Tibial artery (tissue), 4 donors: ENCODE results near the gene SCN3A.

Experiments used
- DNase-seq, 2 donors: peaks; one replicate each; pipeline ENCODE4 v3.0.0-alpha.2; 2019
- H3K27ac ChIP-seq, 2 donors: fragments of 200-600 bp; sonication (generic) in 1 of 2; 1 replicate in 1 of 2; 2 replicates in 1 of 2; pipeline ENCODE4 v1.5.1; 2018 to 2019; ENCODE audit warnings: mild to moderate bottlenecking in 1 of 2
- H3K27me3 ChIP-seq, 2 donors: fragments of 200-600 bp; sonication (generic) in 1 of 2; one replicate each; pipeline versions ENCODE4 v1.5.1 to v1.6.0; 2016 to 2019
- H3K36me3 ChIP-seq, 3 donors: fragments of 200-600 bp; sonication (generic) in 2 of 3; one replicate each; pipeline ENCODE4 v1.5.1; 2016 to 2019; ENCODE audit warnings: mild to moderate bottlenecking in 2 of 3
- H3K4me1 ChIP-seq, 4 donors: fragments of 200-600 bp; sonication (generic) in 2 of 4; 1 replicate in 3 of 4; 2 replicates in 1 of 4; pipeline ENCODE4 v1.5.1; 2016 to 2019
- H3K4me3 ChIP-seq, 2 donors: fragments of 200-600 bp; sonication (generic) in 1 of 2; 1 replicate in 1 of 2; 2 replicates in 1 of 2; pipeline ENCODE4 v1.5.1; 2018 to 2019; ENCODE audit warnings: mild to moderate bottlenecking in 2 of 2
- H3K9me3 ChIP-seq, 3 donors: fragments of 200-600 bp; sonication (generic) in 1 of 3; one replicate each; pipeline ENCODE4 v1.5.1; 2016 to 2019
- intact Hi-C: fragments of 100-400 bp; cut with DNase I; formaldehyde crosslinking; loops from one replicate; pipeline ENCODE4 v1.15.0; 2023; ENCODE audit warnings: low total_unique reads
- TF ChIP-seq, protein P1 (sequence below), 2 experiments: fragments of 200-600 bp in 1 of 2; fragments of 450-650 bp in 1 of 2; IDR thresholded peaks; one replicate each; pipeline ENCODE4 v1.5.1; 2017 to 2019; ENCODE audit warnings: antibody characterized with exemption in 2 of 2, mild to moderate bottlenecking in 1 of 2, moderate library complexity in 1 of 2

SCN3A gene

GRCh38 chr2:165203689-165204559 is at the start of gene SCN3A:
Gene SCN3A (minus strand): TSS chr2:165204050. CDS start chr2:165176394, 27,656 bp downstream.
- peaks cover 0 to 8% (median 0%) of the 10 kb centered on the region in 4 donors for H3K4me1 ChIP-seq
- H3K27me3 ChIP-seq, result no peaks in the 10 kb centered on the region
- no peak for DNase-seq
- TF ChIP-seq, protein P1, sequence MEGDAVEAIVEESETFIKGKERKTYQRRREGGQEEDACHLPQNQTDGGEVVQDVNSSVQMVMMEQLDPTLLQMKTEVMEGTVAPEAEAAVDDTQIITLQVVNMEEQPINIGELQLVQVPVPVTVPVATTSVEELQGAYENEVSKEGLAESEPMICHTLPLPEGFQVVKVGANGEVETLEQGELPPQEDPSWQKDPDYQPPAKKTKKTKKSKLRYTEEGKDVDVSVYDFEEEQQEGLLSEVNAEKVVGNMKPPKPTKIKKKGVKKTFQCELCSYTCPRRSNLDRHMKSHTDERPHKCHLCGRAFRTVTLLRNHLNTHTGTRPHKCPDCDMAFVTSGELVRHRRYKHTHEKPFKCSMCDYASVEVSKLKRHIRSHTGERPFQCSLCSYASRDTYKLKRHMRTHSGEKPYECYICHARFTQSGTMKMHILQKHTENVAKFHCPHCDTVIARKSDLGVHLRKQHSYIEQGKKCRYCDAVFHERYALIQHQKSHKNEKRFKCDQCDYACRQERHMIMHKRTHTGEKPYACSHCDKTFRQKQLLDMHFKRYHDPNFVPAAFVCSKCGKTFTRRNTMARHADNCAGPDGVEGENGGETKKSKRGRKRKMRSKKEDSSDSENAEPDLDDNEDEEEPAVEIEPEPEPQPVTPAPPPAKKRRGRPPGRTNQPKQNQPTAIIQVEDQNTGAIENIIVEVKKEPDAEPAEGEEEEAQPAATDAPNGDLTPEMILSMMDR (IDR thresholded peaks at IDR 0.05), result peak; percentile 38 to 58
- no peaks in the 10 kb centered on the region for H3K9me3 ChIP-seq
- no peak within 1 kb of the TSS for H3K27ac ChIP-seq
- peak within 1 kb of the TSS; percentile 9 to 20 for H3K4me3 ChIP-seq
- intact Hi-C loops, result no loop called here
- no peaks in the 10 kb centered on the region for H3K36me3 ChIP-seq

DNA sequence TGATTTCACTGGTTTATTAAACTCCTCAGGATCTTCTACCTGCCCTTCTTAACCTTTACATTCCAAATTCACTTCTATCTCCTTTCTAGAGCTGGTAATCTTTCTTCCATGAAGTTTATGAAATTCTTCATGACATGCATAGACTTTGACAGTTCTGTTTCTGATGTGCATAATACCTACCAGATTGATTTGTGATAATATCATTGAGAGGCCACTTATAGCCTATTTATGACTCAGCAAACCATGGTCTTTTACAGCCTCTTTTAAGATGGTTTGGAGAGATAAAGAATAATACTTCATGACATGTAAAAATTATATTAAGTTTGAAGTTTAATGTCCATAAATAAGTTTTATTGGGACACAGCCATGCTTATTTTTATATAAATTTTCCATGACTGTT is 49.3 kb upstream of the SCN3A start:
- intact Hi-C loops, result no loop called here
- Histone ChIP-seq H3K4me3 (no peak overlapping the region), H3K9me3 (no peaks in the 10 kb centered on the region), H3K4me1 (no peaks in the 10 kb centered on the region), H3K27me3 (no peaks in the 10 kb centered on the region), H3K36me3 (no peaks in the 10 kb centered on the region), H3K27ac (no peak overlapping the region)
- TF ChIP-seq, protein P1 (IDR thresholded peaks at IDR 0.05), result no peak
- no peak for DNase-seq

DNA sequence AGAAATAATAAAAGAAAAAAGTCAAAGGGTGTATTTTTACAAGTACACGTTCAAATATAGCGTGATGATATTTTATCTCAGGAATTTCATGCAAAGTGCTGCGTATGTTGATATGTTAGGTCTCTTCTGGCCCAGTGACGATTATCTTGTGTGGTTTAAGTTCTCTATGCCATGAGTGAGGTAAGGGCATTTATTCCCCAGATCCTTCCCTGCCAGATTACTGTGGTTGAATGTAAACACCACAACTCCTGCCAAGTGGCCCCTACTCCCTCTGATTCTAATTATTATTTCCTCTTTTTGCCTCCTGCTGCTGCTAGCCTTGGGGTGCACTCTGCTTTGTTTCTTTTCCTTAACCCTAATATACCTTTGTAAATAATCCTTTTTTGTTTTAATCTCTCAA is 47.5 kb upstream of the SCN3A start:
- Histone ChIP-seq H3K27me3 (no peaks in the 10 kb centered on the region), H3K9me3 (no peaks in the 10 kb centered on the region), H3K4me3 (no peak overlapping the region), H3K36me3 (no peaks in the 10 kb centered on the region), H3K4me1 (no peaks in the 10 kb centered on the region), H3K27ac (no peak overlapping the region)
- DNase-seq, result no peak
- intact Hi-C loops, result no loop called here
- TF ChIP-seq, protein P1 (IDR thresholded peaks at IDR 0.05), result no peak

GRCh38 chr2:165248238-165248637 is 44.4 kb upstream of the SCN3A start:
- no peaks in the 10 kb centered on the region for H3K4me1 ChIP-seq
- no peaks in the 10 kb centered on the region for H3K27me3 ChIP-seq
- no peaks in the 10 kb centered on the region for H3K9me3 ChIP-seq
- no peaks in the 10 kb centered on the region for H3K36me3 ChIP-seq
- H3K4me3 ChIP-seq, result no peak overlapping the region
- no peak for DNase-seq
- TF ChIP-seq, protein P1 (IDR thresholded peaks at IDR 0.05), result no peak
- intact Hi-C loops, result no loop called here
- no peak overlapping the region for H3K27ac ChIP-seq

GRCh38 chr2:165245081-165245793 is 41.4 kb upstream of the SCN3A start:
- no peaks in the 10 kb centered on the region for H3K27me3 ChIP-seq
- TF ChIP-seq, protein P1 (IDR thresholded peaks at IDR 0.05), result no peak
- intact Hi-C loops, result no loop called here
- no peak for DNase-seq
- no peaks in the 10 kb centered on the region for H3K36me3 ChIP-seq
- no peaks in the 10 kb centered on the region for H3K9me3 ChIP-seq
- no peak overlapping the region for H3K27ac ChIP-seq
- no peaks in the 10 kb centered on the region for H3K4me1 ChIP-seq
- no peak overlapping the region for H3K4me3 ChIP-seq
